AG09309 (cell line): ENCODE results near the gene CALML6.

Experiments used
- DNase-seq: peaks from one replicate; pipeline ENCODE4 v3.0.0-alpha.2; 2010; ENCODE audit warnings: low read depth
- H3K4me3 ChIP-seq: 2 replicates; pipeline ENCODE4 v1.5.1; 2011; ENCODE audit warnings: mild to moderate bottlenecking, low read depth, low read length, moderate library complexity; ENCODE audit not compliant: control insufficient read depth
- TF ChIP-seq, protein P1 (sequence below): IDR thresholded peaks from 2 replicates; pipeline ENCODE4 v1.5.1; 2011; ENCODE audit warnings: mild to moderate bottlenecking, low read depth, low read length, inconsistent platforms; ENCODE audit not compliant: insufficient read depth, control insufficient read depth; ENCODE audit errors: missing control alignments

CALML6 gene

DNA sequence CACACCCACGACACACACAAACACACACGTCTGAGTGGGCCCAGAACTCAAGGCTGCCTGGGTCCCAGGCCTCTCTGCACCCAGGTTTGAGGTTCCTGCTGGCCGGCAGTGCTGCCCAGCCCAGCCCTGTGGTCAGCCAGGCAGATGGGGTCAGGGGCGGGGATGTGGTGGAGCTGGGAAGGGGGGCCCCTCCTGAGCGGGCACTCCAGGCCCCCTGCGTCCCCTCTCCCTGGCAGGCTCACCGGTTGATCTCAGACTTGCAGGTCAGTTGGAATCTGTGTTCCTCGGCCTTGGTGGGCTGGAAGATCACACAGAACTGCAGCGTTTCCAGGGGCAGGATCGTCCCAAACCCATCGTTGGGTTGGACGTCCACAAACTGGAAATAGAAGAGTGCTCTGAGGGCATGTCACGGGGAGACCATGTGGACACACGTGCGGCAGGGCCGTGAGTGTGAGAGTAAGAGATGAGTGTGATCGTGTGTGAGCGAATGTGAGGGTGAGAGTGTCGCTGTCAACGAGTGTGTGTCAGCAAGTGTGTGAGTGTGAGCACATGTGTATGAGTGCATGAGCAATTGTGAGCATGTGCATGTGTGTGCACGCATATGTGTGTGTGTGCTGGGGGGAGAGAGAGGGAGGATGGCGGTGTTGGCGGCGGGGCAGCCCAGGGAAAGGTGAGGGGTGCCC is 23.7 kb downstream of the CALML6 start:
- DNase-seq = no peak
- TF ChIP-seq, protein P1, sequence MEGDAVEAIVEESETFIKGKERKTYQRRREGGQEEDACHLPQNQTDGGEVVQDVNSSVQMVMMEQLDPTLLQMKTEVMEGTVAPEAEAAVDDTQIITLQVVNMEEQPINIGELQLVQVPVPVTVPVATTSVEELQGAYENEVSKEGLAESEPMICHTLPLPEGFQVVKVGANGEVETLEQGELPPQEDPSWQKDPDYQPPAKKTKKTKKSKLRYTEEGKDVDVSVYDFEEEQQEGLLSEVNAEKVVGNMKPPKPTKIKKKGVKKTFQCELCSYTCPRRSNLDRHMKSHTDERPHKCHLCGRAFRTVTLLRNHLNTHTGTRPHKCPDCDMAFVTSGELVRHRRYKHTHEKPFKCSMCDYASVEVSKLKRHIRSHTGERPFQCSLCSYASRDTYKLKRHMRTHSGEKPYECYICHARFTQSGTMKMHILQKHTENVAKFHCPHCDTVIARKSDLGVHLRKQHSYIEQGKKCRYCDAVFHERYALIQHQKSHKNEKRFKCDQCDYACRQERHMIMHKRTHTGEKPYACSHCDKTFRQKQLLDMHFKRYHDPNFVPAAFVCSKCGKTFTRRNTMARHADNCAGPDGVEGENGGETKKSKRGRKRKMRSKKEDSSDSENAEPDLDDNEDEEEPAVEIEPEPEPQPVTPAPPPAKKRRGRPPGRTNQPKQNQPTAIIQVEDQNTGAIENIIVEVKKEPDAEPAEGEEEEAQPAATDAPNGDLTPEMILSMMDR = no peak
- H3K4me3 ChIP-seq = no peak overlapping the region

DNA sequence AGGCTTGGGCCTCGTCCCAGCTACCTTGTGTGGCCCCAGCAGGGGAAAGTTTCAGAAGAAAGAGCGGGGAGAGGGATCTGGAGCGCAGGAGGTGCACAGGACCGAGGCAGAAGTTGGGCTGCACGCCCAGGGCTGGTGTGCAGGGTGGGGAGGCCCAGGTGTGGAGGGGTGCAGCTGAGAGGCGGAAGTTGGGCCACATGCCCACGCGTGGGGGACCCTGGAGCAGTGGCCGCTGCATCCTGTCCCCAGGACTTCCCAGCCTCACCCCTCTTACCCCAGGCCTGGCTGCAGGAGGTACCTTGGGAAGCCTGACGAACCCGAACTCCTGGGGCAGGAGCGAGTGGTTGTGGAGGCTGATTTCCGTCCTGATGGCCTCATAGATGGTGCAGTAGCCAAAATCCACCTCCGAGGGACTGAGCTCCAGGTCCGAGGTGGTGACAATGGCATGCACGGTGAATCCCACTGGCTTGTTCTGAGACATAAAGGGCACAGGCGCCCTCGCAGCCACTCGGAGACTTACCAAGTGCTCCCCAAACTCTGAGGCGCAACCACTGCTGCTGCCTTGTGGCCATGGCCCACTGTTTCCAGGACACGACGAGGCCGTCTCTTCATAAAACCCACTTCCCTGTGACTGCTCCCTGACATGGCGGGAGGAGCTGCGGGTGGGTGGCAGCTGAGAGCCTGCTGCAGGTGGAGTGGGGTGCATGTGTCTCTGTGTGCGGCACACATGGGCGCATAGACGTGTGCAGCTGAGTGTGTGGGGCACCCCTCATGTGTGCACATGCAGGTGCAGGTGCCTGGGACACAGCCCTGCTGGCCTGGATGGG is 24.4 kb downstream of the CALML6 start:
- TF ChIP-seq, protein P1 = no peak
- DNase-seq = no peak
- H3K4me3 ChIP-seq = no peak overlapping the region

DNA sequence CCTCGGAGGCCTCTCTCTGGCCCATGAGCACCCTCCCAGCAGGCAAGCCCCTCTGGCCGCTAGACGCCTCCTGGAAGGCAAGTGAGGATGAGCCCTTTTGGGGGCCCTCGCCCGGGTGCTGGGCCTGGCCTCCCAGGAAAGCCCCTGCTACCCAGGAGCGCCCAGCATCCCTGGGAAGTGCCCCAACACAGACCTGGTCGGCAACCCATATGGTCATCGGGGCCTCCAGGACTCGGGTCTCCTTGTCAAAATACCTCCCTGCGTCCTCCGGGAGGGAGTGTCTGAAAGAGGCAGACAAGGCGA is 25.0 kb downstream of the CALML6 start:
- DNase-seq = no peak
- H3K4me3 ChIP-seq = no peak overlapping the region
- TF ChIP-seq, protein P1 = no peak

GRCh38 chr1:1941211-1941841 is 26.3 kb downstream of the CALML6 start:
- no peak overlapping the region for H3K4me3 ChIP-seq
- TF ChIP-seq, protein P1 = no peak
- DNase-seq = no peak

- DNase-seq = no peak
- TF ChIP-seq, protein P1 = no peak
- H3K4me3 ChIP-seq = no peak overlapping the region
Observed at GRCh38 chr1:1941868-1942752, 27.1 kb downstream of the CALML6 start.
